Measurements from ENCODE around the gene GRM6.

Gene GRM6

DNA sequence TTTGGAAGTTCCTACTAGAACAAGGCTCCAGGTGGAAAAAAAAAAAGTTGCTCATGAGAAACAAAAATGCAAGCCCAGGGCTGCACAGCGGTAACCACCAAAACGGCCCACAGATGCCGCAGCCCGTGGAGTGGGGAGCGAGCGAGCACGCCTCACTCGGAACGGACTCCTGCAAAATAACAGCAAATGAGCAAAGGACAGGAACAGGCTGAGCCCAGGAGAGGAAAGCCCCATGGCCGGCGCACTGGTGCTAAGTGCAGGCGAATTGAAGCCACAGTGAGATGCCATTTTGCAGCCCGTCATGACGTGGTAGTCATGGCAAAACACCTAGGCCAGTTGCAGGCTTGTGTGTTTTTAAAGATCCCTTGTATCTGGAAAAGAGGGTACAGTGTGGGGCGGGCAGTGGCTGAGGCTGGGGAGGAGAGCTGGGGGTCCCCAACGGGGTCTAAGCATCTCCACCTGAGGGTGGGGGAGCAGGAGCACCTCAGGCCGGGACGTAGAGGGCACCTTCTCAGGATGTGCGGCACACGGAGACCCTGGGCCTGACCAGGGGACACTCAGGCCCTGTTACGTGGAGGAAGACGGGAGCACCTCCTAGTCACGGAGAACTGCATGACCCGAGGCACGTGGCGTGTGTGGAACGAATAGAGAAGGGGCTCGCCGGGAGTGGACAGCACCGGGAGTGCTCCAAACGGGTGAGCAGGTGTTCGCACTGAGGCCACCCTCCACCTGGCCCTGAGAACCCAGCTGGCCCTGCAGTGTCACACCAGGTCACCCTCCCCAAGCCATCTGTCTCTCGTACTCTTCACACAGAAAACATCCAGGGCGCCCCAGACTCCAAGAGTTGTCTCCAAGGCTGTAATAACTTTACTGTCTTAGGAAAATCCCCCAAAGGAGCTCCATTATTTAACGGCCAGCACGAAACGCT is 10.7 kb downstream of the GRM6 start:
- DNase-seq, result no peak

DNA sequence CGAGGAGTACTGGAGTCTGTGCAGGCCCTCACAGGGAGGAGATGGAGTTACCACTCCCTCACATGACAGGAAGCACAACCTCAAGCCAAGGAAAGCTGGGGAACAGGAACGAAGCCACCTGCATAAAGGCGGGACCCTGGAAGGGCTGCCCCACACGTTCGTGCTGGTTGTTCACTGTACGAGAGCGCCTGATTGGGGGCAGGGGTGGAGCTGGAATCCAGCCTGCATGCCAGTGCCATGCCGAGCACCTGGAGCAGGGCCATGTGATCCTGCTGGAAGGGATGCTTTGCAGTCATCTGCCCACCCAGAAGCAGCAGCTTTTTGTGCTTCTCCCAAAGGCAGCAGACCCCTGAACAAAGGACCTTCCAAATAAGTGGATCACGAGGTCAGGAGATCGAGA is 11.4 kb downstream of the GRM6 start:
- no peak for DNase-seq

DNA sequence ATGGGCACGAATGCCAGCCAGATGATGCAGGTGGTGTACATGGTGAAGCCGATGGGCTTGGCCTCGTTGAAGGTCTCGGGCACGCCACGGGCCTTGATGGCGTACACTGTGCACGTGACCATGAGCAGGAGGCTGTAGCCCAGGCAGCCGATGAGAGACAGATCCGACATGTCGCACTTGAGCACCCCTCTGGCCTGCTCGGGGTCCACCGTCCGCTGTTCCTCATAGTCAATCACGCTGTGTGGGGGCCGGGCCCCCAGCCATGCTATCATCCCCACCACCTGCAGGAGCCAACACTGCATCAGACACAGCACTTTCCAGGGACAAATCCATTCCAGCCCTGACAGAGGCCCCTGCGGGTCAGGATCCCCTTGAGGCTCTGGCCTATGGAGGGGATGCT is 12.2 kb downstream of the GRM6 start:
- no peak for DNase-seq

DNA sequence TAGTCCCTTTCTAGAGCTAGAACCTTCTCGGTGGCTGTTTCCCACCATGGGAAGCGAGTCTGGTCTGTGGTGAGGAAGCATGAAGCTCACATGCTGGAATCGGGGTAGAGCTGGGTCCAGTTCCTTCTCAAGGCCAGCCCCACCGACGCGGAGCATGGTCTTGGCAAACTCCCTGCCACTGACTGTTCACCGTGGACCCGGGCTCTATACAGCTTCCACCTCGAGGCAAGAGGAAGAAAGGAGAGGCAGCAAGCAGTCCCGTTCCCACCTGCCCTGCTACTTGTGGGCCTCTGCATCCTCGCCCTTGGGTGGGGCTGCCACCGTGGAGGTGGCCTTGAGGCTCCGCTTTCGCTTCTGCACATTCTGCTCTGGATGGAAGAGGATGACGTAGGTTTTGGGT is 13.7 kb downstream of the GRM6 start:
- DNase-seq, result no peak

DNA sequence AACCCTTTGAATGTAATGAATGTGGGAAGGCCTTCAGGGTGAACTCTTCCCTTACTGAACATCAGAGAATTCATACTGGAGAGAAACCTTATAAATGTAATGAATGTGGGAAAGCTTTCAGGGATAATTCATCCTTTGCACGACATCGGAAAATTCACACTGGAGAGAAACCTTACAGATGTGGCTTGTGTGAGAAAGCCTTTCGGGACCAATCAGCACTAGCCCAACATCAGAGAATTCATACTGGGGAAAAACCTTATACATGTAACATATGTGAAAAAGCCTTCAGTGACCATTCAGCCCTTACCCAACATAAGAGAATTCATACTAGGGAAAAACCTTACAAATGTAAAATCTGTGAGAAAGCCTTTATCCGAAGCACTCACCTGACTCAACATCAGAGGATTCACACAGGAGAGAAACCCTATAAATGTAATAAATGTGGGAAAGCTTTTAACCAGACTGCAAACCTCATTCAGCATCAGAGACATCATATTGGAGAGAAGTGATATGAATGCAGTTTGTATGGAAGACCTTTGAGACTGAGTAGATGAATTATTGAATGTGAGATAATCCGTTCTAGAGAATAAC is 29.6 kb downstream of the GRM6 start:
- no peak for DNase-seq

DNA sequence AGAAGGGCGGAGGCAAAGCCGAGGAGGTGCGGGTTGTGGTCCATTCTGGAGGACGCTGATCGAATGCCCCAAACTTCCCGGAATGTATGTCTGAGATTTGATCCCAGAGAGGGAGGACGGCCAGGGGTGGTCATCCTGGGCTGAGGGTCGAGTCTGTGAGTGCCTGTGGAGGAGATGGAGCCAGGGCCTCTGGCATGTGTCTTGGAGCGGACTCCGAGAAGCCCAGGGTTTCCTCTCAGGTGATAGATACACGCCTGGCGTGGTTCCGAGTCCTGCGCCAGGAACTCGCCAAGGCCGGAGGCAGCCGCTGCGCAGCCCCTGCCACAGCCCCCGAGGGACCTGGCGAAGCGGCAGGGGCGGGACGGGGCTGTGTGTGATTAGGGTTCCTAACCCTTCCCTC is 53.8 kb downstream of the GRM6 start:
- DNase-seq, result peak in 10 of 56 donors; percentile 2 to 43 (median 28)

DNA sequence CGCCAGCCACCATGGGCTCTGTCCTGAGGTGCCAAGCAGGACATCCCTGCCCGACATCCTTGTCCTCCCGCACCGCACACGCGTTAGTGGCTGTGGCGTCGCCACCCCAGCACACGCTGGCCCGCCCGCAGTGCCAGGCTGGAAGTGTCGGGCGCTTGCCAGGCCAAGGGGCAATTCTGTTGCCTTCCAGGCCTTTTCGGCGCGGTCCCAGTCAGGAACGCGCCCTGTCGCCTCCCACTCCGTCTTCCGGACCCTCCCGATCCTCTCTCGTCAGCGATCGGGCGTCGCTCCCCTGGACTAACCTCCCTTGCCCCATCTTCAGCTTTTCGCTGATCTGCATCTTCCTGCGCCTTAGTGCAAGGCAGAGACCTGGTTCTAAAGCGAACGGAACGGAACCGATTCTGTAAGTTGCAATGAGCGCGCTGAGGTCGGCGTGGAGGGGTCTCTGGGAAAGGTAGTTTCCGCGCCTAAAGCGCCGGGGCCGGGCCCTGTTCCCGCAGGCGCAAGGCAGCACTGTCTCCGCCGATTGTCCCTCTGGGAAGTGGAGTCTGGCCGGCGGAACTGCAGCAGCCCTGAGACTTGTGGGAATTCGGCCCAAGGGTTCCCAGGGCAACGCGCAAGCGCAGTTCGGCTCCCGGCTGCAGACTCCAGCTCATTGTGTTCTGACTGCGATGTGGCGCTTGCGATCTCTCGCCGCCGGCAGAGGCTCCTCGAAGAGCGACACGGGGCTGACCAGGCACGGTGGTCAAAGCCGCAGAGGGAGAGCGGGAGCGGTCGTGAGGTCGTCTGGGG is 54.4 kb downstream of the GRM6 start, which contains the start of gene ZNF454:
TSS of gene ZNF454 (plus strand) at position 630 of the 792 bp plus-strand sequence. CDS start 1,594 bp downstream, outside the sequence.
- DNase-seq, result peak; percentile 58 to 98 (median 94)

DNA sequence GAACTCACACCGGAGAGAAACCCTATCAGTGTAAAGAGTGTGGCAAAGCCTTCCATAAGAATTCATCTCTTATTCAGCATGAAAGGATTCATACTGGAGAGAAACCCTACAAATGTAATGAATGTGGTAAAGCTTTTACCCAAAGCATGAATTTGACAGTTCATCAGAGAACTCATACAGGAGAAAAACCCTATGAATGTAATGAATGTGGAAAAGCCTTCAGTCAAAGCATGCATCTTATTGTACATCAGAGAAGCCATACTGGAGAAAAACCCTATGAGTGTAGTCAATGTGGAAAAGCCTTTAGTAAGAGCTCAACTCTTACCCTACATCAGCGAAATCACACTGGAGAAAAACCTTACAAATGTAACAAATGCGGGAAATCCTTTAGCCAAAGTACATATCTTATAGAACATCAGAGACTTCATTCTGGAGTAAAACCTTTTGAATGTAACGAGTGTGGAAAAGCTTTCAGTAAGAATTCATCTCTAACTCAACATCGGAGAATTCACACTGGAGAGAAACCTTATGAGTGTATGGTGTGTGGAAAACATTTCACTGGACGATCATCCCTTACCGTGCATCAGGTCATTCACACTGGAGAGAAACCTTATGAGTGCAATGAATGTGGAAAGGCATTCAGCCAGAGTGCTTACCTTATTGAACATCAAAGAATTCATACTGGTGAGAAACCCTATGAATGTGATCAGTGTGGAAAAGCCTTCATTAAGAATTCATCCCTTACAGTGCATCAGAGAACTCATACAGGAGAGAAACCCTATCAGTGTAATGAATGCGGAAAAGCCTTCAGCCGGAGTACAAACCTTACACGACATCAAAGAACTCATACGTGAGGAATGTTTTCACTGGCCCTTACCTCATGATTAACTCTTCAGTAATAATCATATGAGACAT is 63.0 kb downstream of the GRM6 start:
- DNase-seq, result no peak

Data from nucleus accumbens (tissue), 56 donors.